ENCODE data around the gene SH3GL3.

GRCh38 chr15:83537606-83538005 is 90.5 kb downstream of the SH3GL3 start:
- TF ChIP-seq, protein P1, sequence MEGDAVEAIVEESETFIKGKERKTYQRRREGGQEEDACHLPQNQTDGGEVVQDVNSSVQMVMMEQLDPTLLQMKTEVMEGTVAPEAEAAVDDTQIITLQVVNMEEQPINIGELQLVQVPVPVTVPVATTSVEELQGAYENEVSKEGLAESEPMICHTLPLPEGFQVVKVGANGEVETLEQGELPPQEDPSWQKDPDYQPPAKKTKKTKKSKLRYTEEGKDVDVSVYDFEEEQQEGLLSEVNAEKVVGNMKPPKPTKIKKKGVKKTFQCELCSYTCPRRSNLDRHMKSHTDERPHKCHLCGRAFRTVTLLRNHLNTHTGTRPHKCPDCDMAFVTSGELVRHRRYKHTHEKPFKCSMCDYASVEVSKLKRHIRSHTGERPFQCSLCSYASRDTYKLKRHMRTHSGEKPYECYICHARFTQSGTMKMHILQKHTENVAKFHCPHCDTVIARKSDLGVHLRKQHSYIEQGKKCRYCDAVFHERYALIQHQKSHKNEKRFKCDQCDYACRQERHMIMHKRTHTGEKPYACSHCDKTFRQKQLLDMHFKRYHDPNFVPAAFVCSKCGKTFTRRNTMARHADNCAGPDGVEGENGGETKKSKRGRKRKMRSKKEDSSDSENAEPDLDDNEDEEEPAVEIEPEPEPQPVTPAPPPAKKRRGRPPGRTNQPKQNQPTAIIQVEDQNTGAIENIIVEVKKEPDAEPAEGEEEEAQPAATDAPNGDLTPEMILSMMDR (IDR thresholded peaks at IDR 0.05; ENCODE audit: insufficient read depth, low read length, poor library complexity, severe bottlenecking): no peak
- TF ChIP-seq EZH2phosphoT487 (conservative IDR thresholded peaks at IDR 0.05; ENCODE audit: low read length): no peak

All from SU-DHL-6 (cell line).